AG10803 (cell line): Measurements from ENCODE around the gene OSGIN1.

Experiments used
- DNase-seq: peaks from one replicate; pipeline ENCODE4 v3.0.0; 2010; ENCODE audit warnings: low read depth
- H3K4me3 ChIP-seq: 2 replicates; pipeline ENCODE4 v1.5.1; 2011; ENCODE audit warnings: mild to moderate bottlenecking, low read length, control low read depth
- TF ChIP-seq, protein P1 (sequence below): conservative IDR thresholded peaks from 2 replicates; pipeline ENCODE4 v1.5.1; 2011; ENCODE audit warnings: mild to moderate bottlenecking, low read length, control low read depth, inconsistent platforms

The OSGIN1 gene

DNA sequence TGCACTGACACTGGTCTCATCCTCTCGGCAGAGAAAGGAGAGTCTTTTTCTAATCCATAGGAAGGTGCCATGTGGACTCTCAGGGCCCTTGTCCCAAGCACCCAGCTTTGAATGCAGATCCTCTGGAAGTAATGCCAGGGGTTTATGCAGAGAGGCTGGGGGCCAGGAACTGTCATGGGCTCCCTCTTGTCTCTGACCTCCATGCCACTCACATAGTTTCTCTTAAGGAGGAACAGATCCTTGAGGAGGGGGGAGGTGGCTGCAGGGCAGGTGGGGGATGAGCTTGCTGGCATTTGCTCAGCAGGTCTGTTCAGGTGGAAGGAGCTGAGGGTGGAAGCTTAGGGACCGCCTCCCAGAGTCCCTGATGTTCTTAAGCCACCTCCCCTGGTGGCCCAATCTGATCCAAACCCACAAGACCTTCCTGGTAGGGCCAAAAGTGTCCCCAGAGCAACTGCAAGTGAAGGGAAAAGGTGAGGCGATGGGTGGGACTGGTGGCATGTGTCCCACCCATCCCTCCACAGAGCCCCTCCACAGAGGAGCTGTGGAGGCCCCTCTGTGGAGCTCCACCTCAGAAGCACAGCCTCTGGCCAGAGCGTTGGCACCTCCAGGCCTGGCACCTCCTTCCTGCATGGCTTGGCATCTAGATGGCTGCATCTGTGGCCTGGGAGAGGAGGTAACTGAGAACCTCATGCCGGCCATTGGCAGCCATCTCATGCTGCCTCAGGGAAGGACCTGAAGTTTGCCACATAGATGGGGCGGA lies 24.2 kb downstream of the OSGIN1 start:
- TF ChIP-seq, protein P1, sequence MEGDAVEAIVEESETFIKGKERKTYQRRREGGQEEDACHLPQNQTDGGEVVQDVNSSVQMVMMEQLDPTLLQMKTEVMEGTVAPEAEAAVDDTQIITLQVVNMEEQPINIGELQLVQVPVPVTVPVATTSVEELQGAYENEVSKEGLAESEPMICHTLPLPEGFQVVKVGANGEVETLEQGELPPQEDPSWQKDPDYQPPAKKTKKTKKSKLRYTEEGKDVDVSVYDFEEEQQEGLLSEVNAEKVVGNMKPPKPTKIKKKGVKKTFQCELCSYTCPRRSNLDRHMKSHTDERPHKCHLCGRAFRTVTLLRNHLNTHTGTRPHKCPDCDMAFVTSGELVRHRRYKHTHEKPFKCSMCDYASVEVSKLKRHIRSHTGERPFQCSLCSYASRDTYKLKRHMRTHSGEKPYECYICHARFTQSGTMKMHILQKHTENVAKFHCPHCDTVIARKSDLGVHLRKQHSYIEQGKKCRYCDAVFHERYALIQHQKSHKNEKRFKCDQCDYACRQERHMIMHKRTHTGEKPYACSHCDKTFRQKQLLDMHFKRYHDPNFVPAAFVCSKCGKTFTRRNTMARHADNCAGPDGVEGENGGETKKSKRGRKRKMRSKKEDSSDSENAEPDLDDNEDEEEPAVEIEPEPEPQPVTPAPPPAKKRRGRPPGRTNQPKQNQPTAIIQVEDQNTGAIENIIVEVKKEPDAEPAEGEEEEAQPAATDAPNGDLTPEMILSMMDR, result no peak
- DNase-seq, result no peak
- no peak overlapping the region for H3K4me3 ChIP-seq

DNA sequence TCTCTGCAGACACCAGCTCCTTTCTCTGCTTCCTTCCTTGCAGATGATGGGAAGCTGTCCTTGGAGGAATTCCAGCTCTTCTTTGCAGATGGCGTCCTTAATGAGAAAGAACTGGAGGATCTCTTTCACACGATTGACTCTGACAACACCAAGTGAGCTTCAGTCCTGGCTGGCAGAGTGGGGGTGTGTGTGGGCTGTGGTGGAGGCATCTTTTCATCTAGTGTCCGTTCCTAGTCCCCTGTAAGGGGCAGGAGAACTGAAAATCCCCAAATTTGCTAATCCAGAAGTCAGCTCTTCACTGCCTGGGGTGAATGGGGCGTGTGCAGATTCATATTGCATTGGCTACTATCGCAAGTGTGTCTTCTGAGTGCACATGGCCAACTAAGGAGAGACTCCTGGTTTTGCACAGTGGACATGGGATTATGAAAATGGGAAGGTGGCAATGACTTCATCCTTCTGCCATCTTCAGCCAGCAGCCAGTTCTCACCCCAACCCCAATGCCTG lies 25.4 kb downstream of the OSGIN1 start:
- TF ChIP-seq, protein P1, result no peak
- no peak for DNase-seq
- H3K4me3 ChIP-seq, result no peak overlapping the region

DNA sequence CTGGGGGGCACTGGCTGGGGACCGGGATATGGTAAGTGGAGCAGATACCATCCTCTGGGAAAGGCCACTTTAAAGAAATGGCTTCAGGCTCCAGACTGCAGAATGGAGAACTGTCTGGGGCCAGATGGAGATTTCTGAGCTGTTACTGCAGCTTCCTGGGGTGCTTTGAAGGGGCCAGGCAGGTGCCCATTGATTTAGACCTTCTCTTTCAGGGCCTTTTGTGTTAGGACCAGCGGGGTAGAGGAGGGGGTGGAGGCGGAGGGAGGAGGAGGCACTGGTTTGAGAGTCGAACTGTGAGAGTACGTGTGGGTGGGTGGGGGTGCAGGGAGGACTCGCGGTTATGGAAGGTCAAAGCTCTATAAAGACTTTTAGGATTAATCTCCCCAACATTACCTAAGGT lies 26.4 kb downstream of the OSGIN1 start:
- TF ChIP-seq, protein P1, result no peak
- no peak for DNase-seq
- no peak overlapping the region for H3K4me3 ChIP-seq

DNA sequence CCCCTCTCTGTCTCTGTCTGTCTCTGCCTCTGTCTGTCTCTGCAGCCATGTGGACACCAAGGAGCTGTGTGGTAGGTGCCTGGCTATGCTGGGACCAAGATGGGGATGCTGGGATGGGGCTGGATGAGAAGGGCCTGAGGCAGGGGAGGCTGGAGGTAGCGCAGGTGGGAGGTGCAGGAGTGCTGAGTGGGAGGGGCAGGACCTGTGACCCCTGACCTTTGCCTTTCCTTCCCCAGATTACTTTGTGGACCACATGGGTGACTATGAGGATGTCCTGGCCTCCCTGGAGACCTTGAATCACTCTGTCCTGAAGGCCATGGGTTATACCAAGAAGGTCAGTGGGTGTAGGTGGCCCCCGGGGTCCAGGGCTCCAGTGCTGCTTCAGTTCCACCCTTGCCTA lies 27.8 kb downstream of the OSGIN1 start:
- TF ChIP-seq, protein P1, result no peak
- no peak for DNase-seq
- no peak overlapping the region for H3K4me3 ChIP-seq

DNA sequence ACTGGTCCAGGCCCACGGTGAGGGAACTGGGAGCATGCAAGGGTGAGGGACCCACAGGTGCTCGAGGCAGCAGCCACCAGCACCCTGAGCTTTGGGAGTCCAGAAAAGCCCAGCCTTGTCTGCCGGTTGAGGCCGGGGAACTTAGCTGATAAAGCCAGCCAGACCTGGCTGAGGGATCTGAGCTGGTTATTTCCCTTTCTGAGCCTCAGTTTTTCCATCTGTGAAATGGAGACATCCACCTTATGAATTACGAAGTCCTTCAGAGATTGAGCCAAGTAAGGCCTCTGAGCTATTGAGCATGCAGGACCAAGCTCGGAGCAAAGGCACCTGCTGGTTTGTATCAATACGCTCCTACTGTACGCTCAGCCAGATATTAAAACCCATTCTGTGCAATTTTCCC lies 28.8 kb downstream of the OSGIN1 start:
- DNase-seq, result no peak
- no peak overlapping the region for H3K4me3 ChIP-seq
- TF ChIP-seq, protein P1, result no peak

DNA sequence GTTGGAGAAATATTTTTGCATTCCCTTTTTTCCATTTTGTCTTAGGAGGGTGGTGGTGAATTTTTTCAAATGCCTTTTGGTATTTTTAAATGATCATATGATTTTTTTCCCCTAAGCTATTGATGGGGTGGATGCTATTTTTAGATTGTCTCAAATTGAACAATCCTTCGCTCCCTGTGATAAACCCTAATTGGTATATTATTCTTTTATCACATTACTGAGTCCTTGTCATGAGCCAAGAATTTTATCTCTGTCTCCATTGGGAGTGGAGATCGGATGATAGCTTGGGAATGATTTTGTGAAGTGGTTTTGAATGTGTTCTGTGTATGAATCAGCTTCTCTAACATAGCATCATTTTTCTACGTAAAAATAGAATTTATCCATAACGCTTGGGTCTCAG lies 30.5 kb downstream of the OSGIN1 start:
- TF ChIP-seq, protein P1, result no peak
- no peak for DNase-seq
- H3K4me3 ChIP-seq, result no peak overlapping the region

DNA sequence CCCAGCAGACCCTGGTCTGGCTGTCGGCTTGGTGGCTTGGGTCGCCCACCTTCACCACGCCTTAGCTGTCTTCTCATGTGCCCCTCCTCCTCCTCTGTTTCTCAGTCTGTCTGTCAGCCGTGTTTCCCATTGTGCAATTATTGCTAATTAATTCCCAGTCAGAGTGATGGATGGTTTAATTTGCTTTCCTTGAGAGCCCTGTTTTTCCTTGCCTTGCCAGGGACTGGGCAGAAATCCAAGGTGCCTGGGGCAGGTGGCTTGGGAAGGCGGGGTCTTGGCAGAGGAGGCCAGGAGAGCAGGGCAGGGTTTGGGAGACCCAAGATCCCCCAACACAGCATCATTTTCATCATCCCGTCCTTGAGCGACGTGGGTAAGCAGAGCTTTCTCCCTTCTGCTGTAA lies 36.3 kb downstream of the OSGIN1 start:
- DNase-seq, result no peak
- TF ChIP-seq, protein P1, result no peak
- H3K4me3 ChIP-seq, result no peak overlapping the region
